Measurements from ENCODE around the gene NIF3L1.

The NIF3L1 gene, protein sequence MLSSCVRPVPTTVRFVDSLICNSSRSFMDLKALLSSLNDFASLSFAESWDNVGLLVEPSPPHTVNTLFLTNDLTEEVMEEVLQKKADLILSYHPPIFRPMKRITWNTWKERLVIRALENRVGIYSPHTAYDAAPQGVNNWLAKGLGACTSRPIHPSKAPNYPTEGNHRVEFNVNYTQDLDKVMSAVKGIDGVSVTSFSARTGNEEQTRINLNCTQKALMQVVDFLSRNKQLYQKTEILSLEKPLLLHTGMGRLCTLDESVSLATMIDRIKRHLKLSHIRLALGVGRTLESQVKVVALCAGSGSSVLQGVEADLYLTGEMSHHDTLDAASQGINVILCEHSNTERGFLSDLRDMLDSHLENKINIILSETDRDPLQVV

DNA sequence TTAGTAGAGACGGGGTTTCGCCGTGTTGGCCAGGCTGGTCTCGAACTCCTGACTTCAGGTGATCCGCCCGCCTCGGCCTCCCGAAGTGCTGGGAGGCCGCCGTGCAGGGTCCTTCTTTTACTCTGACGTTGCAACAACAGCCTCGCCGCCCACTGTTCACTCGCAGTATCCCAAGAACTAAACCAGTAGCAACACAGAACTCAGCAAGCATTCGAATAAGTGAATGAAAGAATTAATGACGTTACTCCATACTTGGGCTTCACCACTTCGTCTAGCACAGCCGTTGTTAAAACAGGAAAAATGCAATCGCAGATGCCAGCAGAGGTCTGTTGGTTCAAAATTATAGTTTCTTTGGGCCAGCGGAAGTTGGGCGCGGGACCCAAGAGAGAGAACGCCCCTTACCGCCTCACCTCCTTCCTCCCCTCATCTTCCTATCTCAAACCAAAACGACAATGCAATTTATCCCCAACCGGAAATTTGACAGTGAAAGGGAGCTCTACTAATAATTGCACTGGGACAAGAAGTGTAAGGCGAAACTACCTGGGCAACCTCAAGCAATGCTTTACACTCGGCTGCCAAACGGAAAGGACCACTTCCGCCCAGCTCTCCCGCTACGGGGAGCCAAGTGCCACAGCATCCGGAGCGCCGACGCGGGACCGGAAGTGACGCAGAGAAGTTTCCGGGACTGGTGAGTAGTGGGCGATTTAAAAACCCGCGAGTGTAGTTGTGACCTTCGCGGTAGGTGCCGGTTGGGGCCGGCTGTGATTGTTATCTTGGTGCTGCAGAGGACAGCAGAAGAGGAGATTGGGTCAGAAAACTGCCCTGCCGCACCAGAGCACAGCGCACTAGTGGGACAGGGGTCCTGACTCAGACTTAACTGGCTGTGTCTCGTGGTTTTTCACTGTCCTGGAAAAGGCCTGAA lies at the start of gene NIF3L1, which contains the start of gene PPIL3:
Gene NIF3L1, plus strand, starts transcription at position 668 of the 922 bp plus-strand sequence. CDS start 2,573 bp downstream, outside the sequence.
Gene PPIL3, minus strand, starts transcription at position 374 of the 922 bp plus-strand sequence. CDS start 1,462 bp downstream, outside the sequence.
- peak; percentile 89 for DNase-seq (ENCODE audit: low read depth)

GRCh38 chr2:200839513-200839912 lies 49.7 kb upstream of the NIF3L1 start:
- no peak for DNase-seq (ENCODE audit: low read depth)

- DNase-seq (ENCODE audit: low read depth), result no peak
Measured at GRCh38 chr2:200843993-200844948, 44.9 kb upstream of the NIF3L1 start.

GRCh38 chr2:200845194-200845593 lies 44.0 kb upstream of the NIF3L1 start:
- DNase-seq (ENCODE audit: low read depth), result no peak

DNA sequence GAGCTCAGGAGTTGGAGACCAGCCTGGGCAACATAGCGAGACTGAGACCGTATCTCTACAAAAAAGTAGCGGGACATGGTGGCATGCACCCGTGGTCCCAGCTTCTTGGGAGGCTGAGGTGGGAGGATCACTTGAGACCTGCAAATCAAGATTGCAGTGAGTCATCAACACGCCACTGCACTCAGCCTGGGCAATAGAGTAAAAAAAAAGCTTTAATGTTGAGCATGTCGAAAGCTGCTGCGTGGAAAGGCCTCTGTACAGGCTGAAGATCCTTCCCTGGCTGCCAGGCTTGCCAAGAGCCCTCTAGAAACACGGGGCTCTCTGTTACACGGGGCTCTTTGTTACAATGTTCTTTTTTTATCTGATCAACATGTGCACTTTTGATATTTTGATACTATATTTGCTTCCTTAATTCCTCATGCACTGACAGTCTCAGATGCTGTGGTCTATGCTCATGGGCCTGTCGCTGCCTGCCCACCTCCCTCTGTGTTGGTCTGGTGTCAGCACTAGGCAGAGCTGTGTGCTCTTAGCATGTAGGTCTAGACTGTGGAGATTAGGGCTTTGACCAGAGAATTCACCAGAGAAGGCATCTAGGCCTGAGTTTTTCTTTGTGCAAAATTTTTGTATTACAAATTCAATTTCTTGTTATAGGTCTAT lies 43.4 kb upstream of the NIF3L1 start:
- no peak for DNase-seq (ENCODE audit: low read depth)

DNA sequence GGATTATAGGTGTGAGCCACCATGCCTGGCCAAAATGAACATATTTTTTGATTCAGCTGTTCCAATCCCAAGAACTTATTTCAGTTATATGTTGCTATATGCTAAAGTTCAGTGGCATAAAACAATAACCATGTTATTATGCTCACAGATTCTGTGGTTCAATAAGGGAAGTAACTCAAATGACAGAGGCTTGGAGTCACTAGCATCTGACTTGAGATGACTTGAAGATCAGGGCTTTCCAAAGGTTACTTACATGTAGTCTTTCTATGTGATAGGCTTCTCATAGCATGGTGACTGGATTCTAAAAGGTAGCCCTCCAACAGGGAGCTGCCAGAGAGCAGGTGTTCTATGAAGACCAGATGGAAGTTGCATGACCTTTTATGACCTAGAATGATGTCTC lies 41.9 kb upstream of the NIF3L1 start:
- DNase-seq (ENCODE audit: low read depth), result no peak

DNA sequence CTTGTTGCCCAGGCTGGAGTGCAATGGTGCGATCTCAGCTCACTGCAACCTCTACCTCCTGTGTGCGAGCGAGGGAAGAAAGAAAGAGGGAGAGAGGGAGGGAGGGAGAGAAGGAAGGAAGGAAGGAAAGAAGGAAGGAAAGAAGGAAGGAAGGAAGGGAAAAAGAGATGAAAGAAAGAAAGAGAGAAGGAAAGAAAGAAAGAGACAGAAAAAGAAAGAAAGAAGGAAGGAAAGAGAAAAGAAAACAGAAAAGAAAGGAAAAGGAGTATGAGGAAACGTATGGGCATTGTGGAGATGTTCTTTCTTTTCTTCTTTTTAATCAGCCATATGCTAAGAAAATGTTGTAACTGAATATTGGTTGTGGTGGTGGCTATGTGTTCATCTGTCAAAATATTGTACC lies 41.2 kb upstream of the NIF3L1 start:
- DNase-seq (ENCODE audit: low read depth), result no peak

DNA sequence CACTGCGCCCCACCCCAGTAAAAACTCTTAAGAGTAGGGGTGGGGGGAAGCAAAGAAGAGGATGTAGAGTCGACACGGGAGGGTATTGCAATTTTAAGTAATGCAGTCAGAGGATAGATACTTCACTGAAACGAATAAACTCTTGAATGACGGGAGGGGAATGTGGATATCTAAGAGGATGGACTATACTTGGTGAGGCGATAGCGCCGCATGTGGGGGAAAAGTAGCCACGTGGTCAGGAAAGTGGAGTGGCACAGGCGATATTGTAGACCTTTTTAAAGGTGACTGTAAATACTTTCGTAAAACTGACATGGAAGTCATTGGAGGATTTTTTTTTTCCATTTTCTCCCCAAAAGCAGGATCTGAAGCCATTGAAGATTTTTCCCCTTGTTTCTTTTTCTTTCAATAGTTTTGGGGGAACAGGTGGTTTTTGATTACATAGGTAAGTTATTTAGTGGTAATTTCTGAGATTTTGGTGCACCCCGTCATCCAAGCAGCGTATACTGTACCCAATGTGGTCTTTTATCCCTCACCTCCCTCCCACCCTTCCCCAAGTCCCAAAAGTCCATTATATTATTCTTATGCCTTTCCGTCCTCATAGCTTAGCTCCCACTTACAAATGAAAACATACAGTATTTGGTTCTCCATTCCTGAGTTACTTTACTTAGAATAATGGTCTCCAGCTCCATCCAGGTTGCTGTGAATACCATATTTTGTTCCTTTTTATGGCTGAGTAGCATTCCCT lies 38.5 kb upstream of the NIF3L1 start:
- DNase-seq (ENCODE audit: low read depth), result no peak

GRCh38 chr2:200851398-200852248 lies 37.5 kb upstream of the NIF3L1 start:
- no peak for DNase-seq (ENCODE audit: low read depth)

DNA sequence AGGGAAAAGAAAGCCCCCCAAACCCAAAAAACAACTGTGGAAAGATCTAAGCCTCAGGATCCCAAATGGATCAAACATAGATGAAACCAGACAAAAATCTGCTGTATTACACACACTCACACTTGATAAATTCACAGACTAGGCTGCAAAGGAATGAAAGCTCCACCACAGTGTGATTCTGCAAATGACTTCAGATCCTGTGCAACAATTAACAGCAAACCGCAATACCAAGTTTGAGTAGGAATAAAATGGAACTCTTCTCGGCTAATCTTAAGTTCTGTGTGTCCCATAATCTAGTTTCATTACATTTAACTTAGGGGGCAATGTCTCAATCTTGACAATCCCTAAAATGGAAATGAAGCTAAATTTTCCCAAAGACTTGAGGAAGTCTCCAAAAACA lies 36.6 kb upstream of the NIF3L1 start:
- no peak for DNase-seq (ENCODE audit: low read depth)

DNA sequence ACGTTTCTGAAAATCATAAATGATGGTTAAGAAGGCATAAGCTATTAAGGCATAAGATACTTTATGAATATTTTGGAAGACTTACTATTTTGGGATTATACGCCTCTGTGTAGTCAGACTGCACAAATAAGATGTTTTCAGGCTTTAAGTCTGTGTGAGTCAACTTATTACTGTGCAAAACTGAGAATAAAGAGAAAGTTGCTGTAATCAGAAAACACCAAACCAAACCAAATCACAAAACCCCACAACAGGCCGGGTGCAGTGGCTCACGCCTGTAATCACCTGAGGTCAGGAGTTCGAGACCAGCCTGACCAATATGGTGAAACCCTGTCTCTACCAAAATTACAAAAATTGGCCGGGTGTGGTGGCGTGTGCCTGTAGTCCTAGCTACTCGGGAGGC lies 32.4 kb upstream of the NIF3L1 start:
- DNase-seq (ENCODE audit: low read depth), result no peak

DNA sequence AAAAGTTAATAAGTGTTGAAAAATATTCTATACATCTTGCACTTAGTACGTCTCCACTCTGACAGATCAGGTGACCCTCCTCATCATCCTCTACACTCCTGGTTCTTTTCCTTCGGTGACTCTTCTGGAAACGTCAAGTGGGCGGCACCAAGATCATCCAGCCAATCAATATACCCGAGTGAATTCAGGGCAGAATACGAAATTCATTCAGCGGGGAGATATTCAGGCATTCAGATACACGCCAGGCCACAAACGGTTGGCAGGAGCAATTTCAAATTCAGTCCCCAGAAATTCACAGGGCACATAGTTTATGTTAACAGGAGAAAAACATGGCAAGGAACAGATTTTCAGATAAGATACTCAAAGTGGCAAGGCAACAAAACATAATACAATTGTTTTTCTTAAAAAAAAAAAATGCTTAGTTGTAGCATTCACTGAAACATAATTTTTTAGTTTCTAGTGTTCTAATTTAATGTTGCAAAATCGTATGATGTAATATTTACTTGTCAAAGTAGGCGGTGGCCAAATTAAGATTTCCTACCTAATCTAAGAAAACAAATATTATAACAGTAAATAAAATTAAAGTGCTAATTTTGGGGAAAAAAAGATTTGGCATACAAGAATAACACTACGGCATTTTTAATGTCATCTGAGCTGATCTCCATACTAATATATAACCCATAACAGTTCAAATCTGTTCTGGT lies 28.9 kb upstream of the NIF3L1 start:
- DNase-seq (ENCODE audit: low read depth), result no peak

DNA sequence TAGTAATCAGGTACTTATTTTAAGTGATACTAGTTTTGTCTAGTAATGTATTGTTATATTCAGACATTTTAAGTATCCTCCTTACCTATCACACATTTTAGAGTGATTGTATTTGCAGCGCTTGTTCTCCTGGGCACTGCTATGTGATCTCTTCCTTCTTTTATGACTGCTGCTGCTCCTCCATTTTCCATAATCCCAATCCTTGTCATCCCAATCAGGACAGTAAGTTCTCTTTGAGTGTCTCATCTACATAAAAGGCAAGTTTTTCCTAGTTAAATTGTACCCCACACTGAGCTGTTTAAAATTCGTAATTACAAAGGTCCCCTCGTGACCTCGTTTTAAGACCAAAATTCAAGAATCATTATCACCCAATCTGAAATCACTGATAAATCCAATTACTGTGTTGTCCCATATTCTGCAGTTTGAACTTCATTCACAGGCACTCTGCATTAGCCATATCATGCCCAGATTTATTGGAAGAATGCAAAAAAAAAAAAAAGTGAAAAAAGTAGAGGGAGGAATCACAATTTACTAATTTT lies 27.5 kb upstream of the NIF3L1 start:
- DNase-seq (ENCODE audit: low read depth), result no peak

- DNase-seq (ENCODE audit: low read depth), result peak; percentile 27
Measured at GRCh38 chr2:200862532-200863000, 26.6 kb upstream of the NIF3L1 start.

GRCh38 chr2:200863782-200864175 lies 25.4 kb upstream of the NIF3L1 start:
- no peak for DNase-seq (ENCODE audit: low read depth)

GRCh38 chr2:200864176-200865034 lies 24.8 kb upstream of the NIF3L1 start, which contains the start of gene CLK1:
TSS of gene CLK1 (minus strand) at chr2:200864658. CDS start at chr2:200861862, 2,796 bp downstream.
- DNase-seq (ENCODE audit: low read depth), result peak; percentile 94

- no peak for DNase-seq (ENCODE audit: low read depth)
Measured at GRCh38 chr2:200869014-200869413, 20.2 kb upstream of the NIF3L1 start.
